Right atrium auricular region (tissue), 2 donors: ENCODE measurements around the gene SH3D21. TPM values are rescaled to one million over a fixed set of nuclear protein-coding genes. Genes with fewer than 3 reads are reported as not detected.

Experiments
- DNase-seq: peaks from one replicate; pipeline ENCODE4 v3.0.0-alpha.2; 2019; ENCODE audit warnings: low spot score
- H3K27ac ChIP-seq, 2 donors: fragments of 200-600 bp; sonication (generic); 1 replicate in 1 of 2; 2 replicates in 1 of 2; pipeline ENCODE4 v1.5.1; 2016 to 2019
- H3K27me3 ChIP-seq, 2 donors: fragments of 200-600 bp; sonication (generic); one replicate each; pipeline versions ENCODE4 v1.5.1 to v1.6.0; 2017 to 2019
- H3K36me3 ChIP-seq: fragments of 200-600 bp; sonication (generic); one replicate; pipeline ENCODE4 v1.5.1; 2016
- H3K4me1 ChIP-seq, 2 donors: fragments of 200-600 bp; sonication (generic); one replicate each; pipeline versions ENCODE4 v1.5.1 to v1.6.0; 2017 to 2019
- H3K4me3 ChIP-seq, 2 donors: fragments of 200-600 bp; sonication (generic); 1 replicate in 1 of 2; 2 replicates in 1 of 2; pipeline ENCODE4 v1.5.1; 2017 to 2019; ENCODE audit warnings: mild to moderate bottlenecking in 1 of 2, moderate library complexity in 1 of 2
- H3K9me3 ChIP-seq, 2 donors: fragments of 200-600 bp; sonication (generic); one replicate each; pipeline ENCODE4 v1.5.1; 2019
- CTCF ChIP-seq, 2 donors: fragments of 200-600 bp; sonication (generic); IDR thresholded peaks; one replicate each; pipeline ENCODE4 v1.5.1; 2019; ENCODE audit warnings: antibody characterized with exemption in 2 of 2
- total RNA-seq, 2 donors: library from RNA; depleted of rRNA; stranded (reverse); fragments of >200 nt; gene quantifications; one replicate each; pipeline ENCODE4 v1.1.0, GENCODE V29; 2016

The SH3D21 gene
- total RNA-seq, 2 donors from 2014 or later, result 1.2 to 1.4 TPM

DNA sequence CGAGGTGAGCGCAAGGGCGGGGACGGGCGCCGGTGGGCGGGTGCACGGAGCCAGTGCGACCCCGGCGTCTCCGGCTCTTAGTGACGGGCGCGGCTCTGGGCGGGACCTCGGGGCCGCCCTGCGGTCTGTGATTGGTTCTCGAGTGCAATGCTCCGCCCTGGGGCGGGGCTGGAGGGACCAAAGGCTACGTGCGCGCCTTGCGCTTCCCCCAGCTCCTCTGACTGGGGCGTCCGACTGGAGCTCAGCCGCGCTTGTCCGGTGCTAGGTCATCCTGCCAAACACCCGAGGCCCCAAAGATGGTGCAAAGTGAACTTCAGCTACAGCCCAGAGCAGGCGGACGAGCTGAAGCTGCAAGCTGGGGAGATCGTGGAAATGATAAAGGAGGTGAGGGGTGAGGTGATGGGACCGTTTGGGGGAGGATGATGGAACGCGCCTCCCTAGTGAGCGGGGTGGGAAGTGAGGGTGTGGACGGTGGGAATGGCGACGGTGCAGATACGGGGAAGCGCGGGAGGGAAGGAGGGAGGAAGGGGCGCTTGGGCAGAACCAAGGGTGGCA, 811 bp downstream of the SH3D21 start:
- Histone ChIP-seq H3K27me3 (no peaks in the 10 kb centered on the region), H3K4me3 (peak overlapping the region; percentile 53 to 86), H3K36me3 (peaks cover 24% of the 10 kb centered on the region), H3K9me3 (no peaks in the 10 kb centered on the region), H3K27ac (peak overlapping the region; percentile 78 to 81), H3K4me1 (peaks cover 0 to 21% of the 10 kb centered on the region in 2 donors)
- peak; percentile 89 for DNase-seq
- TF ChIP-seq CTCF (IDR thresholded peaks at IDR 0.05), result no peak

GRCh38 chr1:36307601-36308330, 1.6 kb downstream of the SH3D21 start:
- Histone ChIP-seq H3K27ac (no peak overlapping the region), H3K4me1 (peaks cover 0 to 21% of the 10 kb centered on the region in 2 donors), H3K36me3 (peaks cover 17% of the 10 kb centered on the region), H3K9me3 (no peaks in the 10 kb centered on the region), H3K4me3 (peak overlapping the region in 1 of 2 donors; percentile 86), H3K27me3 (no peaks in the 10 kb centered on the region)
- peak; percentile 42 for DNase-seq
- no peak for TF ChIP-seq CTCF (IDR thresholded peaks at IDR 0.05)

- Histone ChIP-seq H3K4me1 (peaks cover 0 to 21% of the 10 kb centered on the region in 2 donors), H3K9me3 (no peaks in the 10 kb centered on the region), H3K27me3 (no peaks in the 10 kb centered on the region), H3K4me3 (no peak overlapping the region), H3K36me3 (peaks cover 3% of the 10 kb centered on the region), H3K27ac (no peak overlapping the region)
- no peak for TF ChIP-seq CTCF (IDR thresholded peaks at IDR 0.05)
- no peak for DNase-seq
These were observed 3.2 kb downstream of the SH3D21 start for GRCh38 chr1:36309397-36309796.

DNA sequence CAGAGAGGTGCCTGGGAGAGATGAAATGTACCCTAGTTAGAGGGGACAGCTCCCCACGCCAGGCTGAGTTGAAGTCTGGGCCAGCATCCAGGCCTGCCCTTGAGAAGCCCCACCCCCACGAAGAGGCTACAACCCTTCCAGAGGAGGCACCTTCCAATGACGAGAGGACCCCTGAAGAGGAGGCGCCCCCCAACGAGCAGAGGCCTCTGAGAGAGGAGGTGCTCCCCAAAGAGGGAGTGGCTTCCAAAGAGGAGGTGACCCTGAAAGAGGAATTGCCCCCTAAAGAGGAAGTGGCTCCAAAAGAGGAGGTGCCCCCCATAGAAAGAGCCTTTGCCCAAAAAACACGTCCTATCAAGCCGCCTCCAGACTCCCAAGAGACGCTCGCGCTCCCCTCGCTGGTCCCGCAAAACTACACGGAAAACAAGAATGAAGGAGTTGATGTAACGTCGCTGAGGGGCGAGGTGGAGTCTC, 14.2 kb downstream of the SH3D21 start:
- Histone ChIP-seq H3K4me3 (peak overlapping the region; percentile 33 to 66), H3K9me3 (no peaks in the 10 kb centered on the region), H3K27ac (peak overlapping the region; percentile 85 to 94), H3K27me3 (no peaks in the 10 kb centered on the region), H3K36me3 (no peaks in the 10 kb centered on the region), H3K4me1 (peaks cover 0 to 40% of the 10 kb centered on the region in 2 donors)
- DNase-seq, result no peak
- no peak for TF ChIP-seq CTCF (IDR thresholded peaks at IDR 0.05)

- H3K36me3 ChIP-seq, result no peaks in the 10 kb centered on the region
- no peaks in the 10 kb centered on the region for H3K27me3 ChIP-seq
- peaks cover 0 to 40% of the 10 kb centered on the region in 2 donors for H3K4me1 ChIP-seq
- H3K27ac ChIP-seq, result peak overlapping the region; percentile 85 to 94
- TF ChIP-seq CTCF (IDR thresholded peaks at IDR 0.05), result no peak
- H3K9me3 ChIP-seq, result no peaks in the 10 kb centered on the region
- peak overlapping the region; percentile 33 to 66 for H3K4me3 ChIP-seq
- DNase-seq, result no peak
These were observed 14.6 kb downstream of the SH3D21 start for GRCh38 chr1:36320767-36321118.
